Ovary (tissue), 9 donors: Measurements from ENCODE around the gene KCNE2. TPM values are rescaled to one million over a fixed set of nuclear protein-coding genes. Genes with fewer than 3 reads are reported as not detected.

Source experiments
- DNase-seq, 5 donors: peaks; one replicate each; pipeline ENCODE4 v3.0.0-alpha.2; 2019 to 2020
- H3K27ac ChIP-seq, 2 donors: fragments of 200-600 bp; one replicate each; pipeline versions ENCODE4 v1.5.1 to v1.8.0; 2019 to 2022
- H3K27me3 ChIP-seq: fragments of 200-600 bp; one replicate; pipeline ENCODE4 v1.8.0; 2022
- H3K36me3 ChIP-seq: fragments of 200-600 bp; sonication (generic); one replicate; pipeline ENCODE4 v1.5.1; 2019
- H3K4me1 ChIP-seq: one replicate; pipeline ENCODE4 v1.8.1; 2013; ENCODE audit warnings: mild to moderate bottlenecking, moderate library complexity; ENCODE audit not compliant: insufficient read depth
- H3K4me3 ChIP-seq: fragments of 200-600 bp; sonication (generic); one replicate; pipeline ENCODE4 v1.5.1; 2017
- H3K9me3 ChIP-seq, 2 donors: fragments of 200-600 bp in 1 of 2; sonication (generic) in 1 of 2; one replicate each; pipeline versions ENCODE4 v1.5.1 to v1.8.1; 2013 to 2019; ENCODE audit warnings: mild to moderate bottlenecking in 1 of 2, moderate library complexity in 1 of 2
- EP300 ChIP-seq: sonication (generic); formaldehyde crosslinking; IDR thresholded peaks from one replicate; pipeline ENCODE4 v1.6.1; 2017; ENCODE audit warnings: antibody characterized with exemption
- POLR2A ChIP-seq: fragments of 450-650 bp; IDR thresholded peaks from one replicate; pipeline ENCODE4 v1.6.1; 2017; ENCODE audit warnings: antibody characterized with exemption, mild to moderate bottlenecking, moderate library complexity
- WGBS, 3 donors: extraction: QIAGEN DNeasy Blood & Tissue Kit in 1 of 3; methylation state at CpG; one replicate each; pipeline versions ENCODE4 v1.1.5 to v1.1.7; 2013 to 2017; 5-methylcytosine and 5-hydroxymethylcytosine counted together
- intact Hi-C, 4 donors: fragments of 100-400 bp; cut with DNase I; formaldehyde crosslinking; loops; one replicate each; pipeline versions ENCODE4 v1.11.0 to v1.15.1; 2022 to 2023
- polyA plus RNA-seq, 2 donors: library from polyadenylated mRNA; stranded (reverse); fragments of 200-250 nt in 1 of 2; fragments of 350-450 nt in 1 of 2; fragmentation: Illumina TruSeq in 1 of 2; extraction: RNeasy Lipid Tissue Mini Kit (QIAGEN cat#74804) in 1 of 2; gene quantifications; one replicate each; pipeline ENCODE4 v1.2.3, GENCODE V29; 2013 to 2014
- total RNA-seq, 7 donors: library from RNA; depleted of rRNA in 2 of 7; stranded (reverse); fragments of >200 nt in 2 of 7; fragmentation: NEBNext Ultra II Directional in 3 of 7; extraction: Animal tissue kit (Norgen Biotek cat#: 25700) in 3 of 7; gene quantifications; one replicate each; pipeline versions ENCODE4 v1.1.0 to v1.2.4, GENCODE V29; 2016 to 2023
- TF ChIP-seq, protein P1 (sequence below), 3 donors: fragments of 450-650 bp in 2 of 3; fragments of 200-600 bp in 1 of 3; IDR thresholded peaks; one replicate each; pipeline versions ENCODE4 v1.5.1 to v1.8.0; 2016 to 2022; ENCODE audit warnings: antibody characterized with exemption in 3 of 3, mild to moderate bottlenecking in 1 of 3
- donor health status: DM: no; HTN: no; CAD: no; lungs with moderate emphysema.
- donor health status: DM: no; HTN: no; CAD: no.
- donor health status: Bipolar disorder and iron deficiency.
- donor health status: DM: yes; HTN: yes; CAD: no.
- donor health status: DM: no; HTN: no; CAD: no.
- donor health status: DM: yes; HTN: yes; CAD: no.

The KCNE2 gene
- total and polyA plus RNA-seq, 9 donors = 0.25 to 0.48 (median 0.35) TPM; not detected in 3

DNA sequence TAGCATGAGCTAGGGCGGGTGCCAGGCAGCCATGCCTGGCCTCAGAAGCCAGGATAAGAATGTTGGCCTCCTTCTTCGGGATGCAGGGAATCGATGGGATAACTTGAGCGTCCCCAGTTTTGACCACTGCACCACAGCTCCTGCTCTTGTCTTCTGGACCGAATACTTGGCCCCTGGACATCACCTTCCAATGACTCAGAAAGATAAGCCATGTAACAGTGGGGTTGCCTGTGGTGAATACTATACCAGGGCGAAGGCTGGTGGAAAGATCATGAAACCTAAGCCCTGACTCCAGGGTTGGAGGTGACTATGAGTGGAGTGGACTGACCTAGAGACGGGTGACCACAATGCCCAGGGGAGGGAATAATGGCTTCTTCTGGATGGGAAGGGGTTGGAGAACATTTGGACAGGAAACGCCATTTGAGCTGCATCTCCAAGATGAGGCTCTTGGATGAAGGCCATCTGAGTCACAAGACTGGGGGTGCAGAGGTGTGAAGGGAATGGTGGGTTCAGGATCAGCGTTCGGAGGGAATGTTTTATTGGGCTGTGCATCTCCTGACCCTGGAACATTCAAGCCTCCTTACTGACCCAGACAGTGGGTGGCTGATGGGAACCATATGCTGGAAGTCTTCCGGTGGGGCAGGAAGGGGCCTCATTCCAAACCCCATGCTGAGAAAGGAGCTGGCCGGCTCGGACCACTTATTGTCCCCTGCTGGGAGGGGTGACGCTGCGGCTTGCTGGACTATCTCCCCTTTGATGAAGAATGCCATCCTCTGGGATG, 18.5 kb upstream of the KCNE2 start:
- Histone ChIP-seq H3K36me3 (no peaks in the 10 kb centered on the region), H3K27ac (peak overlapping the region in 1 of 2 donors; percentile 5), H3K4me3 (no peak overlapping the region), H3K4me1 (peaks cover 5% of the 10 kb centered on the region), H3K9me3 (no peaks in the 10 kb centered on the region), H3K27me3 (no peaks in the 10 kb centered on the region)
- intact Hi-C loops = loop anchor here (5.0 kb wide), 2 partner anchors 273 to 423 kb away; partner anchors contain the start of genes MRPS6 (in 1 of the 4) and SLC5A3 (in 1 of the 4)
- WGBS, 3 donors = 54 to 58% (median 56%) methylated on average over 15 of the region's 15 CpGs
- no peak for TF ChIP-seq POLR2A
- TF ChIP-seq, protein P1, sequence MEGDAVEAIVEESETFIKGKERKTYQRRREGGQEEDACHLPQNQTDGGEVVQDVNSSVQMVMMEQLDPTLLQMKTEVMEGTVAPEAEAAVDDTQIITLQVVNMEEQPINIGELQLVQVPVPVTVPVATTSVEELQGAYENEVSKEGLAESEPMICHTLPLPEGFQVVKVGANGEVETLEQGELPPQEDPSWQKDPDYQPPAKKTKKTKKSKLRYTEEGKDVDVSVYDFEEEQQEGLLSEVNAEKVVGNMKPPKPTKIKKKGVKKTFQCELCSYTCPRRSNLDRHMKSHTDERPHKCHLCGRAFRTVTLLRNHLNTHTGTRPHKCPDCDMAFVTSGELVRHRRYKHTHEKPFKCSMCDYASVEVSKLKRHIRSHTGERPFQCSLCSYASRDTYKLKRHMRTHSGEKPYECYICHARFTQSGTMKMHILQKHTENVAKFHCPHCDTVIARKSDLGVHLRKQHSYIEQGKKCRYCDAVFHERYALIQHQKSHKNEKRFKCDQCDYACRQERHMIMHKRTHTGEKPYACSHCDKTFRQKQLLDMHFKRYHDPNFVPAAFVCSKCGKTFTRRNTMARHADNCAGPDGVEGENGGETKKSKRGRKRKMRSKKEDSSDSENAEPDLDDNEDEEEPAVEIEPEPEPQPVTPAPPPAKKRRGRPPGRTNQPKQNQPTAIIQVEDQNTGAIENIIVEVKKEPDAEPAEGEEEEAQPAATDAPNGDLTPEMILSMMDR (IDR thresholded peaks at IDR 0.05) = no peak
- TF ChIP-seq EP300 = no peak
- DNase-seq = peak in 2 of 5 donors; percentile 13 to 43

DNA sequence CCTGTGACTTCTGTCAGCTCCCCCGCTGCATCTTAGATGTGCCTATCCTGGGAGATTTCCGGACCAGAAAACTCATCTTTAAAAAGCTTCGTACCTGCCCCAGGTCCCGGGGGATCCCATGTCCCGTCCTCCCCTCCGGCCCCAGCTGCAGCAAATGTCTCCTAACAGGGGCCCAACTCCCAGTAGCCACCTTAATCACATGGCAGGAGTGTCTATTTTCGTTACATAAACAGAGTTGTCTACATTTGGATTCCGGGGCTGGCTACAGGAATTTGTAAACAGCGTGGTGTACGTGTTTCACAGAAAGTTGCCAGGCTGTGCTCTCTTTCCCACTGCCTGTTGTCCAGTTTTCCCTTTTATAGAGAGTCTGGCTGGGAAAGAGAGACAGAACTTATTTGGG, 17.9 kb upstream of the KCNE2 start:
- Histone ChIP-seq H3K36me3 (no peaks in the 10 kb centered on the region), H3K4me3 (no peak overlapping the region), H3K9me3 (no peaks in the 10 kb centered on the region), H3K4me1 (peaks cover 5% of the 10 kb centered on the region), H3K27me3 (no peaks in the 10 kb centered on the region), H3K27ac (peak overlapping the region in 1 of 2 donors; percentile 5)
- intact Hi-C loops = loop anchor here (5.0 kb wide), 2 partner anchors 274 to 424 kb away; partner anchors contain the start of genes MRPS6 (in 1 of the 4) and SLC5A3 (in 1 of the 4)
- TF ChIP-seq EP300 = no peak
- TF ChIP-seq POLR2A = no peak
- TF ChIP-seq, protein P1 (IDR thresholded peaks at IDR 0.05) = no peak
- DNase-seq = no peak
- 21 to 41% (median 26%) methylated on average over 10 of the region's 10 CpGs for WGBS, 3 donors

DNA sequence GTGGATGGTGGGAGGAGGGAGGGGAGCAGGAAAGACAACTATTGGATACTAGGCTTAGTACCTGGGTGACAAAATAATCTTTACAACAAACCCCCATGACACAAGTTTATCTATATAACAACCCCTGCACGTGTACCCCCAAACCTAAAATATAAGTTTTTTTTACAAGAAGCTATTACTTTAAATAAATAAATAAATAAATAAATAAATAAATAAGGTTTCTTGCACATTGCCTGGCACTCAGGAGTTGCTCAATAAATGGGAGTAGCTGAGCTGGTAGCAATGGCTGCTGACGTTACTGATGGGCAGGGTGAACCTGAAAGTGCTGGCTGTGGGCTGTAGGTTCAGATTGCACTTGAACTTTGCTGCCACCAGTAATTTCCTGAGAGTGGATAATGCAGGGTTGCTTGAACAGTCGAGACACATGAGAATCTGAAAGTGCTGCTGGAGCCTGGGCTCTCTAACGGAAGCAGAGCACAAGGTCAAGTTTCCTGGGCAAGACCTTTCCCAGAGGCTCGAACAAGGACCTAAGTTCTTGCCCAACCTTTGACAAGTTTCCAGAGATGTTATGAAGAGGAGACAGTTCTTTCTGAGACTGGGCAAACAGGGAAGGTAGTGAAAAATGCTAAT, 14.8 kb upstream of the KCNE2 start:
- Histone ChIP-seq H3K4me3 (no peak overlapping the region), H3K4me1 (peaks cover 5% of the 10 kb centered on the region), H3K9me3 (no peaks in the 10 kb centered on the region), H3K27ac (no peak overlapping the region), H3K27me3 (no peaks in the 10 kb centered on the region), H3K36me3 (no peaks in the 10 kb centered on the region)
- 74 to 79% (median 79%) methylated on average over 5 of the region's 5 CpGs for WGBS, 3 donors
- TF ChIP-seq POLR2A (no peak), EP300 (no peak)
- TF ChIP-seq, protein P1 (IDR thresholded peaks at IDR 0.05) = no peak
- intact Hi-C loops = loop anchor here (5.0 kb wide), 2 partner anchors 277 to 427 kb away; partner anchors contain the start of genes MRPS6 (in 1 of the 4) and SLC5A3 (in 1 of the 4)
- no peak for DNase-seq

DNA sequence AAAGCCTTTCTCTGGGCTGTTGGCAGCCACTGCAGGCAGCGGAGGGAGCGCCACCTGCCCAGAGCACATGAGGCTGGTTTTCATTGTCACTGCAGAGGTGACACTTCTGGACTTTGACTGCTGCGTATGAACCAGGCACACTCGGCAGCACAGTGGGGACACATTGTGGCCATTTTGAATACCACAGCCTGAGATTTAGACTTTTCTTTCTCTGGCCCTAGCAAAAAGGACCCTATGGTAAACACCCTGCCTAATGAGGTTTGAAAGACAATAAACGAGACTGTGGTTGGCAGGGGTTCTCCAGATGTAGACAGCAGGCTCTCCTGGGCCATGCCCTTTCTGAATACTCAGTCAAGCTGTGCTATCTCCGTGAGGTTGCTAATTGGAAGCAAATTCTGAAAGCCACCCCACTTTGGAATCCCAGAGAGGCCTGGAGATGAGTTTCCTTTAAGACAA, 12.0 kb upstream of the KCNE2 start:
- 22 to 32% (median 26%) methylated on average over 6 of the region's 6 CpGs for whole genome bisulfite sequencing, 3 donors
- DNase-seq = peak in 3 of 5 donors; percentile 19 to 37 (median 23)
- no peak for TF ChIP-seq POLR2A
- TF ChIP-seq, protein P1 (IDR thresholded peaks at IDR 0.05) = peak; percentile 36 to 69 (median 55)

More for the DNA sequence above, 12.0 kb upstream of the KCNE2 start:
- Histone ChIP-seq H3K36me3 (no peaks in the 10 kb centered on the region), H3K27me3 (no peaks in the 10 kb centered on the region), H3K4me1 (no peaks in the 10 kb centered on the region), H3K4me3 (no peak overlapping the region), H3K9me3 (no peaks in the 10 kb centered on the region), H3K27ac (no peak overlapping the region)
- intact Hi-C loops = loop anchor here in 1 of 4 donors (2.0 kb wide), 1 partner anchor 427 kb away; no protein-coding TSS in a partner anchor
